Dermis microvascular lymphatic vessel endothelial cell (primary cell): ENCODE results near the gene MED12L. TPM values are rescaled to one million over a fixed set of nuclear protein-coding genes. Genes with fewer than 3 reads are reported as not detected.
"Not testable (repeated sequence)": the region's sequence is repeated elsewhere in the genome, so short reads cannot be mapped to it uniquely, and the experiment has no call there.

Experiments used
- DNase-seq, 2 donors: peaks; one replicate each; pipeline versions ENCODE4 v3.0.0 to v3.0.0-alpha.2; 2010; ENCODE audit warnings: low read depth in 2 of 2
- total RNA-seq: library from RNA; depleted of rRNA; stranded (reverse); fragments of >200 nt; gene quantifications from 2 replicates; pipeline ENCODE4 v1.2.1, GENCODE V29; 2014

Gene MED12L
- total RNA-seq, 1 donor from 2014 or later: 0.13 TPM

- DNase-seq: no peak
Observed at GRCh38 chr3:151206201-151206600, 120.7 kb downstream of the MED12L start.

DNA sequence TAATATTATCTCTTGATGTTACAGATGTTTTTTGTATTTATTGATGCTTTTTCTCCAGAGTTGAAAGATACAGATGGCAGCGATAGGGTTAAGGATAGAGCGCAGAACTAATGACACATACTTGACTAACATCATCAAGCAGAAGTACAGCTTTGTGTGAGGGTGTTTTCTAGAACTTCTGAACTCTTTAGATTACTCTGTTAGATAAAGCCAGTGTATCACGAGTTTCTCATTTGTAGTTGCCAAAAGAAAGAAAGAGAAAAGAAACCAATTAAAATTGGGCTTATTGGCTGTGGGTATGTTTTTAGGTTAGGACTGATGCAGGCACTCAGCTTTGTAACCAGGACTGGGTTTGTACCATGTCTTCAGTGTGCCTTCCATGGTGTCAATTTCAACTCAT, 124.2 kb downstream of the MED12L start:
- DNase-seq: no peak

DNA sequence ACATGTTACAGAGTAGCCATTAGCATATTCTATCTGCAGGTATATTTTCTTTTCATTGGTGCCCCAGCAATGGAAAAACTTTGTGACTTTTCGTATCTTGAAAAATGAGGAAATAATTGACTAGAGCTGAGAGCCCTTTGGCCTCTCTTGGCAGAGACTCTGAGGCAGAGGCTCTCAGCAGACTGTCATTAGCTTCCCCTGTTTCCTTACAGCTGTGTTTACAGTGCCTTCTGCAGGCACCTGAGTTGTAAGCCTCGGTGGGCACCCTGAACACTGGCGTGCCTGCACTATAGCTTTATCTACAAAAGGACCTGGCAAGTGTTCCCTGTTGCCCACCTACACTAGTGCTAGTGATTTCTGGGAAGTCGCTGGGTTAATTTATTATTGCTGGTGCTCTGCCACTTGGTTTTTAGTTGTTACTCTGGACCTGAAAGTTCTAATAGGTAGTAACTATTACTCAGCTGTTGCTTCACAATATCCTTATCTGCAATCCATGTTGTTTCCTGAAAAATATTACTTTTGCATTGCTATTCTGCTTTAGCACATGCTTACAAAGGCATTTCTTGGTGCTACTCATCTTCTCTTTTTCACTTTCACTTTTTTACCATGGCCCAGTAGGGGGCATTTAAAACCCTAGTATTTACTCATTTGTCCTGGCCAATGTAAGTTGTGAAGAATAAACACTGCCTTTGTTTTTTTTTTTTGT, 125.4 kb downstream of the MED12L start:
- DNase-seq: no peak

DNA sequence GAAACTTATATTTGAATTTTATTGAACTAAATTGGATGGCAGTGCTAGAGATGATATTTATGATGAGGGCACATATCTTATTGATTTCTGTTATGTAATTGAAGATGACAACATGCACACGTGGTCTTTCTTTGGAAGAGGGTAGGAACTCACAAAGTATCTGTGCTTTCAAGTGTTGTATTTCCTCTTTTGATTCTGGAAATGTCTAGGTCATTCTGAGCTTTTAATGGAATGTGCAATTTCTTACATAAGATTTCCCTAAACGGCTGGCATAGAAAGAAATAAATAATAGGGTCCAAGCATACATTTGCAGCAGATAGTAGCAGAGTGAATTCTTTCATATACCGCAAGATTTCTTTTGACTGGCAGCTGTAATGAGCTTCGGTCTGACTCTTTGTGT, 127.7 kb downstream of the MED12L start:
- DNase-seq: no peak

DNA sequence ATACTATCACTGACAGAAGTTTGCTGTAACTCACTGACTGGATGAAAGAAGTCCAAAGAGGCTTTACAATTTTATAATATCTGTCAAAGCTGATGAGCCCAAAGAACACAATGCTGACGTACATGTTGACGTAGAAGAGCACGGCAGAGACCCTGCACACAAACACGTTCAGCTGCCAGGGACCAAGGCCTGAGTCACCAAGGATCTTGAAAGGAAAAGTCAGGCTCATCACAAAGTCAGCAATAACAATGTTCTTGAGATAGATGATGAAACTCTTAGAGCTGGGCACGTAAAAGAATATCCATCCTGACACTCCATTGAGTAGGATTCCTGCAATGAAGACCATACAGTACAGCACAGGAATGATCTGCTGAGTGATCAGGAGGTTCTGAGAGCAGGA, 128.4 kb downstream of the MED12L start:
- no peak for DNase-seq

- DNase-seq: no peak
Observed at GRCh38 chr3:151214459-151214858, 129.0 kb downstream of the MED12L start.

DNA sequence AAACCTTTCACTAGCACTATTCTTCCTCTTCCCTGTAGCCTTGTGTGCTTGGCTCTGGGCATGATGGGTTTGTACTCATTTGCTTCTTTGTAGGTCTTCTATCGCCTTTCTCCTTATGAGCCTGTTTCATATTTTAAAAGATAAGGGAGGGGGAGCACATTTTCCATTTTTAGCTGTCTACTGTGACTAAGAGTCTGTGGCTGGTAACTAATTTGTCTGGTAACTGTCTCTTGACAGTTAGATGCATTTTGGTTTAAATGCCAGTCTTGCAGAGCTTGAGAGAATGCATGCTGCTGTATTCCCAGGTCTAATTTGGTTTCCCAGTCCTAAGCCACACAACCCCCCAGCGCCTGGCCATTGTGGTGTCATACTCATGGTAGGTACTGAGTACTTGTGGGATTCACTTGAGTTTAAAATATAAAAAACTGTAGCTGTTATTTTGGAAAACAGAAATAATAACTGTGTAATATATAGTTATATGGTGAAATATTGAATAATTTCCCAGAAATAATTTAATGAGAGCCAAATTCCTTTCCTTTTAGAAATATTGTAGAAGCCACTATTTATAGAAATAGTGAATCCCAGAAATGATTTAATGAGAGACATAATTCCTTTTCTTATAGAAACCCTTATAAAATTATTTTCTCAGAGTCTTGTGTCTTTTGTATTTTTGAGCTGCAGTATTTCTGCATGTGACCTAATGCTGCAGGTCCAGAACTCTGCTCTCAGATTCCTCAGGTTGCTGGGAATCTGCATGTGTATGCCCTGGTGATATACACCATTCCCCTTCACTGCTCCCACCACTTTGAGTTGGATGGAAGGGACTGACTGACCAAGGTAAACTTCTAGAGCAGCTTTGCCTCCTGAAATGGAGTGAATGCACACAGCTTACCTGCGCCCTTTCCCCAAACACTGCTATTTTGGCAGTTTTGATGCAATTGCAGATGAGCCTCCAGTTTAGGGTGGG, 131.5 kb downstream of the MED12L start:
- DNase-seq: no peak

DNA sequence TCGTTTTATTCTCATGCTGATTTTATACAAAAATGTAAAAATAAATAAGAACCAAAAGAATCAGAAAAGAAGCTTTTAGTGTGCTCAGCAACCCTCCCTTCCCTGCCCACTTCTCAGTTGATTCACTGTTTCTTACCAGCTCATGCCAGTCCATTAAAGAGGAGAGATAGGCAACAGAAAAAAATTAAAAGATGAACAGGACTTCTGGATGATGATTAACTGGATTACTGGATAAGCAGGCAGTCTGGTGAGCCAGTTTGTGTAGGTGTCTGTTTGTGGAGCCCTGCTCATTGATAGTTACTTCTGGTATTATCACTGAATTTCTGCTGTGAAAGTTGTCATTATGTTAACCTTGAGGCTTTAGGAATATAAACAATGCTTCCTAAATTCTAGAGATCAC, 132.7 kb downstream of the MED12L start:
- no peak for DNase-seq

DNA sequence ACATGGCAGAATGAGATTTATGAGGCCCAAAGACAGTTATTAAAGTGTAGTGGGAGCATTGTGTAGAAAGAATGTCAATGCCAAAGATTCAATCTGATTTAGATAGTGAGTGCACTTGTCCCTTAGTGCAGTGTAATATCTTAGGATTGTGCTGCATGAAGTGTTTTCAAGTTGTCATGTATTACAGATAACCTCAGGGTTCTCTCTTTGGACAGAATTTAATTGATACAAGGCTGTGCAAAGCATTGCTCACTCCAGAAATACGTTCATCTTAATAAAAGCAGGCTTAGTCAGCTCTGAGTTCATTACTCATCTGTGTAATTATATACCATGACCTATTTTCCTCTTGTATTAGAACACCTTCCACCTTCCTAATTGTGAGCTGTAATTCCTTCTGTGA, 133.6 kb downstream of the MED12L start:
- DNase-seq: no peak

DNA sequence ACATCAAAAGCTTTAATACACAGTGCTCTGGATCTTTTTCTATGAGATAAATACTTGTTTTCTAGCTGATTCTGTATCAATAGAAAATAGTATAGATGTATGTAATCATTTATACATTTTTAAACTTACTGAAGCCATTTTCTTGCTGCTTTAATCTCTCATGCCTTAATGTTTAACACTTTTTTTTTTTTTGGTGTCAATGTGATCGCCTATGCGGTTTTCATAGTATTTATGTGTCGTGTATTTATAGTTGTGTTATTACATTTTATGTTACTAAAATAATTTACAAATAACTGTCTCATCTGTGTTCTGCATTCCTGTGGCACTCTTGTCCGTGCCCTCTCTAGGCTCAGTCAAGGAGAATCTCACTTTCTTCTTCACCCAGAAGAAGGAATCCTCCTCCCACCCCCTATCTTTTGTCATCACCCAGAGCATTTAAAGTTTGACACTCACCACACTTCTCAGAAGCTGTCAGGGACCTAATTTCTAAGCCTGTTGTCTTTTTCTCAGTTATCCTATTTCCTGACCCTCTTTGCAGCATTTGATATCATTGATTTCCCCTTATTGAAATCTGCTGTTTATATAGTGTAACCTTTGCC, 138.9 kb downstream of the MED12L start:
- DNase-seq: no peak

GRCh38 chr3:151225040-151225975, 139.8 kb downstream of the MED12L start:
- DNase-seq: peak in 1 of 2 donors; percentile 70

GRCh38 chr3:151226088-151226563, 140.7 kb downstream of the MED12L start:
- DNase-seq: peak in 1 of 2 donors; percentile 7

GRCh38 chr3:151226825-151227224, 141.4 kb downstream of the MED12L start:
- DNase-seq: no peak

GRCh38 chr3:151227266-151227806, 141.9 kb downstream of the MED12L start:
- DNase-seq: no peak

GRCh38 chr3:151227807-151228665, 142.6 kb downstream of the MED12L start:
- DNase-seq: peak; percentile 34 to 70

DNA sequence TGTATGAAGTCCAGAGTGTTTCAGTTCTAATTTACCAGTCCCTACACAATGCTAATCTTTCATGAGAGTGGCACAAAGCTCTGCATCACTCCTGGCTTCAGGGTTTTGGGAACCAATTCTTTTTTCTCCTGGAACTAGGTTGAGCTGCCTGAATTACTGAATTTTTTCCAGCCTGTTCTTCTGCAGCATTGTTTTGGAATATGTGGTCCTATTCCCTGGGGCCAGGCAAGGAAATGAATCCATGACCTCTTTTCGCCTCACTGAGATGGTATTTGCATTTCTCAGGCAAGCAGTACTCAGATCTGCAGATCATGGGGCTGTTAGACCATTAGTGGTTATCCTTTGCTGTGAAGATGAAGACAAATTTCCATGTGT, 143.2 kb downstream of the MED12L start:
- DNase-seq: peak in 1 of 2 donors; percentile 39

- no peak for DNase-seq
Observed at GRCh38 chr3:151230646-151231045, 145.2 kb downstream of the MED12L start.

DNA sequence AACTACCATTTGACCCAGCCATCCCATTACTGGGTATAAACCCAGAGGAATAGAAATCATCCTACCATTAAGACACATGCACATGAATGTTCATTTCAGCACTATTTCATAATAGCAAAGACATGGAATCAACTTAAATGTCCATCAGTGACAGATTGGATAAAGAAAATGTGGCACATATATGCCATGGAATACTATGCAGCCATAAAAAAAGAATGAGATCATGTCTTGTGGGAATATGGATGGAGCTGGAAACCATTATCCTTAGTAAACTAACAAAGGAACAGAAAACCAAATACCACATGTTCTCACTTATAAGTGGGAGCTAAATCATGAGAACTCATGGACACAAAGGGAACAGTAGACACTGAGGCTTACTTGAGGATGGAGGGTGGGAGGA, 146.9 kb downstream of the MED12L start:
- not testable (repeated sequence) for DNase-seq

- no peak for DNase-seq
Observed at GRCh38 chr3:151232991-151233390, 147.5 kb downstream of the MED12L start.

DNA sequence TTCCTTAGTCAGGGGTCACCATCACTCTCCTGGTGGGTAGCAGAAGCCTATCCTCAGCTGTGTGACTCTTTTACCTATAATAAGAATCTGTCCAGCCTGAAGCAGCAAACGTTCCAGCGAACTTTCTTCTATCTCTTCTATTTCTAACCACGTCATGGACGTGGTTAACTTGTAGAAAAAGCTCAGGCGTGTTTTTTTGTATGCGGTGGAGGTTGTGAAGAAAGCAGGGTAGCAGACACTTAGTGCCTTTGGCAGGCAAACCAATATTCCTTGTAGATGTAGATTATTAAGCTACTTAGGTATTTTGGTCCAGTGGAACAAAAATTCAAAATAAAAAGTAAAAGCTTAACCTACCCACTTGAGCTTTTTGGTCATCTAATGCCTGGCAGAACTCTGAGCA, 149.4 kb downstream of the MED12L start:
- no peak for DNase-seq
